GM21526 (cell line): ENCODE results near the gene BDKRB1.

Source experiments
- ATAC-seq: cut with Tn5 transposase; IDR thresholded peaks from one replicate; pipeline ENCODE4 v1.9.1; 2021; ENCODE audit warnings: moderate library complexity; ENCODE audit not compliant: unreplicated experiment, low FRiP score

Gene BDKRB1

DNA sequence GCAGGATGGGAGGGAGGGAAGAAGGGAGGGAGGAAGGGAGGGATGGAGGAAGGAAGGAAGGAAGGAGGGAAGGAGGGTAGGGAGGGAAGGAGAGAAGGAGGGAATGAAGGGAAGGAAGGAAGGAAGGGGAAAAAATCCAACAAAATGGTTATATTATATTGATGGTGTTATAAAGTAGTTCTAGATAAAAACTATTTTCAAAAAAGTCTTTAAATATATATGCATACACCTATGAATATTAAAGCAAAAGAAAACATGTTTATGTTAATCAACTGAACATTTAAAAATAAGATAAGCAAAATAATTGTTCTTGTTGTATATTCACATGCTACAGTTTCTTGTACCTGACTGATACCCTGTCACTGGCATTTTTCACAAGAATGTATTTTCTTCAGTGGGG, 1.9 kb downstream of the BDKRB1 start:
- ATAC-seq, result no peak

DNA sequence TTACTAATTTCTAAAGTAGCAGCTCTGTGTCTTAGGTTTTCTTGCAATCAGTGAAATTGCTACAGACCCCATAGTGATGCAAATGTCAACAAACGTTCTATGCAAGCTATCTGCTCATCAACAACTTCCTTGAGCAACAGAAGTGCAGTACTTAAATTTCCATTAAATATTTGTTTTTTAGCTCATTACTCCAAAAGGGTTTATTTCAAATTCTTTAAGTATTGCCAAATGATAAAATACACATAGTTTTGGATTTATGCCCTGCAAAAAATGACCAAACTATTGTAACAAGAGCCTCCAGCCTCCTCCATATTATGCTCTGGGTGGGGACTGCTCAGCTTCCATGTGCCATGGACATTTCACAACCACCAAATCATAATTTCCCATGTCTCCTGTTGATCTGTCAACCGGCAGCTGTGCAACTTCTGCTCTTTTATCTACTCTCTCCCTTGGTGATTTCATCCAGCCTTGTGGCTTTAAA, 4.4 kb downstream of the BDKRB1 start:
- ATAC-seq, result no peak

DNA sequence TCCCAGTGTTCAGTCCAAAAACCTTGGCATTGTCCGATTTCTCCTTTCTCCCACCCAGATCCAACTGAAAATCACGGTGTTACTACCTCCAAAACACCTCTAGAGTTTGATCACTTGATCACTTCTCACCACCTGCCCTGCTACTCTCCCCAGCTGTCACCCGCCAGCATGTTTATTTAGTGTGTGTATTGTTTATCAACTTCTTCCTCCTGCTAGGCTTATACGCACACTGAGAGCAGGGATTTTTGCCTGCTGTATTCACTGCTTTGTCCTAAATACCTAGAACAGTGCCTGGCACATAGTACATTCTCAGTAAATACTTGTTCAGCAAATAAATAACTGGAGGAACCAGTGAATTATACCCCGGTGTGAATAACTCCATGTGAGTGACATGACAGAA, 5.0 kb downstream of the BDKRB1 start:
- ATAC-seq, result no peak

DNA sequence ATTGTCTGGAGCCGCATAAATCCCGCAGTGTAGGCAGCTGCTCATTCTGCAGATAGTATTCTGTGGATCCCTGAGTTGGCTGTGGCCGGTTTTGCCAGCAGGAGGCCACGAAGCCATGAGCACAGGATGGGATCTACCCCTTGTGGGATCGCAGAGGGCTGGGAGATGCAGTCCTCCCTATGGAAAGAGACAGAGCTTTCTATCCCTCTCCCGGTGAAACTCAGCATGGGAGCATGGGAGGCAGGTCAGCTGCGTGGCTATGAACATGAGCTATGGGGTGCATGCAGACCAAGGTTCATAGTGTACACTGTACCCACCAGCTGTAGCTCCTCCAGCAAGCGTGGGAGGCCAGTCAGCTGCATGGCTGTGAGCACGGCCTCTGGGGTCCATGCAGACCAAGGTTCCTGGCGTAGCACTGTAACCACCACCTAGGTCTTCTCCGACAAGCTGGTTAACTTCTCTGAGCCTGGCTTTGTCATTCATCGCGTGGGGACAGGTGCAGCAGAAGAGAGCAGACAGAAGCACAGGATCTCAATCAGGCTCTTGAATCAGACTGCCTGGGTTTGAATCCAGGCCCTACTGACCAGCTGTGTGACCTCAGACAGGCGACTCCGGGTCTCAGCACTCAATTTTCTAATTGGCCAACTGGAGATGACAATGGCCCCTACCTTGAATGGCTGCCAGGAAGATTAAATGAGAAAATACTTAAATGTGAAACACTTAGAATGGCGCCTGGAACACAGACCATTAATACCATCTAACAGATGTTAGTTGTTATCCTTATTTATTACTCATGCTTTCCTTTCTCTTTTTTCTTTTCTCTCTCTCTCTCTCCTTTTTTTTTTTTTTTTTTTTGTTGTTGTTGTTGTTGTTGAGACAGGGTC, 6.0 kb downstream of the BDKRB1 start:
- ATAC-seq, result no peak

GRCh38 chr14:96263347-96264199, 7.6 kb downstream of the BDKRB1 start:
- ATAC-seq, result no peak

GRCh38 chr14:96264200-96264553, 8.2 kb downstream of the BDKRB1 start:
- no peak for ATAC-seq

GRCh38 chr14:96264853-96265252, 8.8 kb downstream of the BDKRB1 start:
- ATAC-seq, result no peak

- ATAC-seq, result no peak
Measured at GRCh38 chr14:96265383-96266095, 9.5 kb downstream of the BDKRB1 start.

DNA sequence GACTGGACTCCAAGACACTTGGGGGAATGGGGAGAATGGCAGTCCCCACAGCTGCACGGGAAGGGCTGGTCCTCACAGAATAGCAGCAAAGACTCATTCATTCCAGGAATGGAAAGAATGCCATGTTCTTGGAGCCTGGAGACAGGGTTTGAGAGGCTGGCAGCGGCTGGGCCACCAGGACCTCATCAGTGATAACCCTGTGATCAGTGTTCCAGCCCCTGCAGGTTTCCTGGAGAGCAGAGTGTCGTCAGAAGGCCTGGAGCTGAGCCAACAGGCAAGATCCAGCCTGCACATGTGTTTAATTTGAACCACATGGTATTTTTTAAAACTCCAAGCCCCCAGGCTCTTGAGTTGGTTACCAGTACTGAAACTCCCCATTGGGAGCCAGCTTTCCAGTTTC, 11.3 kb downstream of the BDKRB1 start:
- no peak for ATAC-seq

DNA sequence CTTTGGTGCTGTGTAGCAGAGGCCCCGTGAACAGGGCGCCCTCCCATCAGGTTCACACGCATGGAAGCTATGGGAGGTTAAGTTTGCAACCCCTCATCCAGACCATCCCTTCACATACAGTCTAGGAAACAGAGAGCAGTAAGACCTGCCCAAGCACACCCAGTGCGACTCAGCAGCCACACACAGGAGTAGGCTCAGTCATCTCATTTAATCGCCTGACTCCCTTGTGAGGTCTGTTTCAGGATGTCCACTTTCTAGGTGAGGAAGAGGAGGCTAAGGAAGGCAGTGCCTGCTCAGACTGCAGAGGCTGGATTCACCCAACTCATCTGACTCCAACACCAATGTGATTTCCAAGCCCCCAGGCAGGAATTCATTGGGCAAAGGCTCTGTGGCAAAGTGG, 11.9 kb downstream of the BDKRB1 start:
- ATAC-seq, result no peak

- ATAC-seq, result no peak
Measured at GRCh38 chr14:96268431-96269358, 12.7 kb downstream of the BDKRB1 start.

- ATAC-seq, result no peak
Measured at GRCh38 chr14:96269359-96269710, 13.3 kb downstream of the BDKRB1 start.

DNA sequence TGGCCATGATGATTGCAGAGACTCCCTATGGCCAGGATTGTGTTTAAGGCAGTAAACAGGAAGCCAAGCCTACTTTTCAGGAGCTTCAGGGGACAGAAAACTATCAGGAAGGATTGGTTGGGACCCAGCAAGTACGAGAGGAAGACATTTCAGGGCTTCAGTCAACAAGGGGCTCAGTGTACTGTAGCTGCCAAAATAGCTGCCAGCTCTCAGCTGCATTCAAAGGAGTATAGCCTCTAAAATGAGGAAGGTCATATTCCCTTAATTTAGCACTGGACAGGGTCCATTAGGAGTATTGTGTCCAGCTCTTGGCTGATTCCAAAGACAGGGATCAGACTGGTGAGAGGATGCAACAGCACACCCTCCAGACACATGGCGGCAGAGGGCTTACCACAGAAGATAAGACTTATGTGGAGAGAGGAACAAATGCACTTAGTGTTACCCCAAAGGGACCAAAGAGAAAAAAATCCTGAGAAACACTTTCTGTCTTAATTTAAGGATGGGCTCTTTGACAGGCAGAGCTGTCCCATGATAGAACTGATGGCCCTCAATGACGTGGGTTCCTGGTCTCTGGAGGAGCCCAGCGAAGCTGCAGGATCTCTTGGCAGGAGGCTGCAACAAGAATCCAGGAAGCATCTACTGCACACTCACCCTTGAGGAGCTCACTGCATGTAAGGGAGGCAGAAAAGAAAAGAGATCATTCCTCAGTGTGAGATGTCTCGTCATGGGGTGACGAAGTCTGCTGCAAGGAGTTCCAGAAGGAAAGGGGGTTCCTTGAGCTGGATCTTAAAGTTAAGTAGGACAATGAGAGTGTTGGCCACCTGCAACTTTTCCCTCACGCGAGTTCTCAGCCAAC, 14.8 kb downstream of the BDKRB1 start:
- no peak for ATAC-seq

- ATAC-seq, result no peak
Measured at GRCh38 chr14:96271421-96271762, 15.4 kb downstream of the BDKRB1 start.

- no peak for ATAC-seq
Measured at GRCh38 chr14:96272777-96273473, 16.9 kb downstream of the BDKRB1 start.

- no peak for ATAC-seq
Measured at GRCh38 chr14:96273629-96274028, 17.6 kb downstream of the BDKRB1 start.

- no peak for ATAC-seq
Measured at GRCh38 chr14:96274122-96274521, 18.1 kb downstream of the BDKRB1 start.

- no peak for ATAC-seq
Measured at GRCh38 chr14:96274543-96274942, 18.5 kb downstream of the BDKRB1 start.
